HG03135 (cell line): Measurements from ENCODE around the gene CYTH1.

Experiments
- ATAC-seq: cut with Tn5 transposase; IDR thresholded peaks from one replicate; pipeline ENCODE4 v1.9.1; 2021; ENCODE audit warnings: mild to moderate bottlenecking, moderate library complexity; ENCODE audit not compliant: unreplicated experiment

CYTH1 gene

GRCh38 chr17:78696016-78696982 lies 85.8 kb downstream of the CYTH1 start:
- no peak for ATAC-seq

GRCh38 chr17:78694805-78695531 lies 87.1 kb downstream of the CYTH1 start:
- no peak for ATAC-seq

- no peak for ATAC-seq
Measured at GRCh38 chr17:78693346-78694083, 88.6 kb downstream of the CYTH1 start.

GRCh38 chr17:78692460-78693010 lies 89.5 kb downstream of the CYTH1 start:
- no peak for ATAC-seq

- ATAC-seq: no peak
Measured at GRCh38 chr17:78689029-78689428, 93.0 kb downstream of the CYTH1 start.

- ATAC-seq: no peak
Measured at GRCh38 chr17:78687944-78688343, 94.1 kb downstream of the CYTH1 start.

GRCh38 chr17:78687125-78687524 lies 94.9 kb downstream of the CYTH1 start:
- ATAC-seq: no peak

- no peak for ATAC-seq
Measured at GRCh38 chr17:78684026-78684425, 98.0 kb downstream of the CYTH1 start.

GRCh38 chr17:78683408-78683961 lies 98.6 kb downstream of the CYTH1 start:
- no peak for ATAC-seq

- no peak for ATAC-seq
Measured at GRCh38 chr17:78682363-78682762, 99.7 kb downstream of the CYTH1 start.

- ATAC-seq: no peak
Measured at GRCh38 chr17:78680436-78680835, 101.6 kb downstream of the CYTH1 start.

GRCh38 chr17:78679495-78680395 lies 102.3 kb downstream of the CYTH1 start:
- ATAC-seq: no peak

- no peak for ATAC-seq
Measured at GRCh38 chr17:78678711-78679110, 103.4 kb downstream of the CYTH1 start.

- no peak for ATAC-seq
Measured at GRCh38 chr17:78678222-78678557, 103.9 kb downstream of the CYTH1 start.

- no peak for ATAC-seq
Measured at GRCh38 chr17:78677303-78678221, 104.5 kb downstream of the CYTH1 start.

GRCh38 chr17:78676412-78677302 lies 105.4 kb downstream of the CYTH1 start:
- no peak for ATAC-seq

- ATAC-seq: no peak
Measured at GRCh38 chr17:78675836-78676235, 106.2 kb downstream of the CYTH1 start.

- no peak for ATAC-seq
Measured at GRCh38 chr17:78675316-78675616, 106.8 kb downstream of the CYTH1 start.
